ENCODE results near the gene DMC1.
"Not testable (repeated sequence)": the region's sequence is repeated elsewhere in the genome, so short reads cannot be mapped to it uniquely, and the experiment has no call there.

DMC1 gene

DNA sequence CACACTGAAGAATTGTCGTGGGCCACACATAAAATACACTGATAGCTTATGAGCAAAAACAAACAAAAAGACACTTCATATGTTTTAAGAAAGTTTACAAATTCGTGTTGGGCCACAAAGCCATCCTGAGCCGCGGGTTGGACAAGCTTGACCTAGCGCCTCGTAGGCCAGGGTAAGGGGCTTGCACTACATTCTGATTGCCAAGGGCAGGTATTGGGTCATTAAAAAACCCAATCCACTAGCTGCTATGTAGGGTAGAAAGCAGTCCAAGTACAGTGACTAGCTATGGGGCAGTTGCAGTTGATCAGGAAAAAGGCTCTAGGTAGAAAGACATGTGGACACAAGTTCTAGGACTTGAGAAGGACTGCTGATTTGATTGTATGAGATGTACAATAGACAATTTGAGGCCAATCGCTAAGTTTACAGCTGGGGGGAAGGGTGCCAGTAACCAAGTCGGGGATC, 88.1 kb downstream of the DMC1 start:
- in situ Hi-C loops (cut with HindIII; ENCODE audit: low pct_ligation_motif_present, low pct_unique_long_range_greater_than_20kb, low sequenced_read_pairs) = no loop called here
- DNase-seq = no peak

DNA sequence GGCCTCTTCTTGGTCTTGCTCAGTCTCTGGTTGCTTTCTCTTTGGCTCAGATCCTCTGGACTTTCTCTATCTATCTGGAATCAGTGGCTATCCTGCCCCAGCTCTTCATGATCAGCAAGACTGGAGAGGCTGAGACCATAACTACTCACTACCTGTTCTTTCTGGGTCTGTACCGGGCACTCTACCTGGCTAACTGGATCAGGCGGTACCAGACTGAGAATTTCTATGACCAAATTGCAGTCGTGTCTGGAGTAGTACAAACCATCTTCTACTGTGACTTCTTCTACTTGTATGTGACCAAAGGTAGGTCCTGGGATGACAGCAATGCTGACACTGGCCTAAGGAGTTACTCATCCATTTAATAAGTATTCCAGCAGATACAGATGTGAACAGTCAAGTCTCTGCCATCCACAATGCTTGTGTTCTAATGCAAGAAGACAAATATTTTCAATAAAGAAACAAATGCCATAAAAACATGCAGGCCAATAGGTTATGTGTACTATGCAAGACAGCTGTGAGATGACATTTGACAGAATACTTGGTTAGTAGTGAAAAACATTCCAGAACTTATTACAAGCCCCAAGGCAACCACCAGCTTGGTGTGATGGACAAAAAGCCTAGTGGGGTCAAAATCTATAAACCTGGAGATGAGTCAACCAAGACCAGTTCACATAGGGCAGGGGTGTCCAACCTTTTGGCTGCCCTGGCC, 88.7 kb downstream of the DMC1 start:
- DNase-seq = no peak
- in situ Hi-C loops (cut with HindIII; ENCODE audit: low pct_ligation_motif_present, low pct_unique_long_range_greater_than_20kb, low sequenced_read_pairs) = no loop called here

DNA sequence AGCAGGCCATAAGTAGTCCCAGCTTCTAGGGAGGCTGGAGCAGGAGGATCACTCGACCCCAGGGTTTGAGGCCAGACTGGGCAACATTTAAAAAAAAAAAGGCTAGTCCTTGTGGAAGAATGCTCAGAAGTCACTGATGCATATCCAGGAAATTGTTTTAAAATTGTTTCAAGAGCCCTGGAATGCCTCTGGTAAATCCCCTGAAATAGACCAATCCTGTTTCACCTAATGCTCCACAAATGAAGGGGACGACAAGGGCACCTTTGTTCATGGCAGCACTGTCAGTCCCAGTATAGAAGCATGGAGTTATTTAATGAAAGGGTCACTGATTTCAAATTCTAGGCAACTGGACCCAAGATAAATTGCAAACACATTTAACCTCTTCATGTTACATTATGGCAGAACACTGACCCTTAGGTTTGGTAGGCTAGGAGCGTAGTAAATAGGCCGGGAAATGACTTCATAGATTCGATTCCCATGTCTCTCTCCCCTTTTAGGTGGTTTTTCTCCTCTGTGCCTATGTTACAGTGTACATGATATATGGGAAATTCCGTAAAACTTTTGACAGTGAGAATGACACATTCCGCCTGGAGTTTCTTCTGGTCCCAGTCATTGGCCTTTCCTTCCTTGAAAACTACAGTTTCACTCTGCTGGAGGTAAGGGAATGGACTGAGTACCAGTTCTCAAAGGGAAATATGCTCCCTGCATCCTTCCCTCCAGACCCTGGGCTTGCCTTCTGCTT, 90.7 kb downstream of the DMC1 start:
- in situ Hi-C loops (cut with HindIII; ENCODE audit: low pct_ligation_motif_present, low pct_unique_long_range_greater_than_20kb, low sequenced_read_pairs) = no loop called here
- peak; percentile 77 for DNase-seq

DNA sequence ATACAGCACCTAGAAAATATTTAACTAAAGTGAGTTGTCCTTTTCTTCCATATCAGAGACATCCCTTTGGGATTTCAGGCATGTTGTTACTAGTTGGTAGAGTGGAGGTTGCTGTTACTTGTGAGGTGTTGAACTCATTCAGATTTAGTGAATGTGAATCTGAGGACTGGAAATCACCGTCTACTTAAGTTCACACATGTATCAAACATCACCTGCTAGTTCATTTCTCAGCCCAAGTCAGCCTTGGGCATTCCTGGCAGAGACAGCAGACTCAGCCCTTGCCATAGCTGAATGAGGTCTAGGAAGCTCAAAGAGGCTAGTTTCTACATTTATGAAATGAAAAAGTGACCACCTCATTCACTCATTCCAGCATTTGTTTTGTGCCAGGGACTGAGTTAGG, 92.4 kb downstream of the DMC1 start:
- in situ Hi-C loops (cut with HindIII; ENCODE audit: low pct_ligation_motif_present, low pct_unique_long_range_greater_than_20kb, low sequenced_read_pairs) = no loop called here
- peak; percentile 17 for DNase-seq

DNA sequence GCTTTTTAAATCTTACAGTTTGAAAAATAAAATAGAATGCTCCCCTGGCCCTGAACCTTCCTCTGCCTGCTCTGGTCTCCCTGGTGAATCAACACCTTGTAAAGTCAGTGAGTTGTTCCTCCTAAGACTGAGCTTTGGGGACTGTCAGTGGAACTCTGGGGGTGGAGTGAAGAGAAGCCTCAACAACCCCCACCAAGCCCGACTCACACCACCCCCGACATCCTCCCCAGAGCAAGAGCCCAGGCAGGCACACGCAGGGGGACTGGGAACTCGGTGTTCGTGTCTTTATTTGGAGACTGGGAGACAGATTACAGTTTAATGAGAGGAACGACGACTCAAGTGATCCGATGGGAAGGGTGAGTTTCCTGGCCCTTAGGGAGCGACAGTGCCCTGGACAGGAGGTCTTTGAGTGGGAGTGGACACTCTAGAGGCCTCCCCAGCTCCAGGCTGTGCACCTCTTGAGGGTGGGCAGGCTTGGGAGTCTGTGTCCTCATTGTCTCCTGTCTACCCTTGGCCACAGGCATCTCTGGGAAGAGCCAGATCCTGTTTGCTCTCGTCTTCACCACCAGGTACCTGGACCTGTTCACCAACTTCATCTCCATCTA, 95.9 kb downstream of the DMC1 start:
- DNase-seq = no peak
- in situ Hi-C loops (cut with HindIII; ENCODE audit: low pct_ligation_motif_present, low pct_unique_long_range_greater_than_20kb, low sequenced_read_pairs) = no loop called here

DNA sequence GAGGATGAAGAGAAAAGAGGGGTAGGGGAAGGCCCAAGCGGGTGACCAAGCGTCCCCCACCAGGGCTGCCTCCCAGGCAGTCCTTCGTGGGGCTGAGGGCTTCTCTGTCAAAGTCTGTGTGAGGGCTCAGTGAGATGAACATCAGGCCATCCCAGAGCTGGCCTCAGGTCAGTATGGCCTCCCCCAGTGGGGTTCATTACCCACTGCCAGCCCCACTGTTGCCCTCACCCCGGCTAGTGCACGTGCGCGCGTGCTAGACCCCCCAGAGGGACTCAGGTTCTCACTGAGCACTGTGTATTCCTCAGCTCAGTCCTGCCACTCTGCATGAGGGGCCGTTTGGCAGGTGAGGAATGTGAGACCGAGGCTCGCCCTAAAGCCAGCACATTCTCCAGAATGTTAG, 98.7 kb downstream of the DMC1 start:
- in situ Hi-C loops (cut with HindIII; ENCODE audit: low pct_ligation_motif_present, low pct_unique_long_range_greater_than_20kb, low sequenced_read_pairs) = no loop called here
- DNase-seq = no peak

DNA sequence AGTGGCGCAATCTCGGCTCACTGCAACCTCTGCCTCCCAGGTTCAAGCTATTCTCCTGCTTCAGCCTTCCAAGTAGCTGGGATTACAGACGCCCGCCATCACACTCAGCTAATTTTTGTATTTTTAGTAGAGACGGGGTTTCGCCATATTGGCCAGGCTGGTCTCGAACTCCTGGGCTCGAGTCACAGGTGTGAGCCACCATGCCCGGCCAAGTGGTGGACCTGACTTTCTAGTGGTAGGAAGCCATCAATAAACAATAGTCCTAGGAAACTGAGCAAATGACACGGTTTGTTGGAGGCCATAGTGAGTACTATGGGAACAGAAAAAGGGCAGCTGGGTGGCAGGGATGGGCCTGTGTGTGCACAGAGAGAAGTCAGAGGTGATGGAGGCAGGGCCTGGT, 99.8 kb downstream of the DMC1 start:
- in situ Hi-C loops (cut with HindIII; ENCODE audit: low pct_ligation_motif_present, low pct_unique_long_range_greater_than_20kb, low sequenced_read_pairs); DNase-seq: not testable (repeated sequence)

DNA sequence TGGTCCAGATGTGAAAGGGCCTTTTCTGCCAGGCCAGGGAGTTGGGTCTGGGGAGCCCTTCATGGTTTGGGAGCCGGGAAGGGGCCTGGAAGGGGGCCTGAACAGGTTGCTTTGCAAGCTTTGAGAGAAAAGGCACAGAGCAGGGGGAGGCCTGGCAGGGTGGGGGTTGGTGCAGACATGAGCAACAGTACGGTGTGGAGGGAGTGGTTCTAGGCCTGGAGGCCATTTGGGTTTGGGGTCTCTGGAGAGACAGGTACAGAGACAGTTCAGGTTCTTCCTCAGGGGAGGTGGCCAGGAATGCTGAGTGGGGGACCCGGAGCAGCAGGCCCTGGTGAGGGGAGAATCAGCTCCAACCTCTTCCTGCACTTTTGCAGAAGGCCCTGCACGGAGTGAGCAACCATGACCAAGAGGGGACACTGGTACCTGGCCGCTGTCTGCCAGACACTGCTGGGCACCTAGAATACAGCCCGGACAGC, 100.6 kb downstream of the DMC1 start:
- in situ Hi-C loops (cut with HindIII; ENCODE audit: low pct_ligation_motif_present, low pct_unique_long_range_greater_than_20kb, low sequenced_read_pairs) = no loop called here
- DNase-seq = no peak

Measured in ACHN (cell line).